Measurements from ENCODE around the gene BLOC1S6. TPM values are rescaled to one million over a fixed set of nuclear protein-coding genes. Genes with fewer than 3 reads are reported as not detected.

Gene BLOC1S6
- total and polyA plus RNA-seq, 9 of the 15 experiments (the other 6 are each of a cell fraction or from before 2014, with no cell fraction given), result 18.2 to 72.4 (median 38.4) TPM

GRCh38 chr15:45583731-45584639 is 3.2 kb upstream of the BLOC1S6 start (continued):
- TF ChIP-seq ZNF518B (CRISPR knock-in tag; IDR thresholded peaks at IDR 0.05), result peak; percentile 52; the same call in 1 of the 2 replicates
- no peak for TF ChIP-seq CHAMP1 (IDR thresholded peaks at IDR 0.05)
- peak; percentile 47; the same call in 1 of the 2 replicates for TF ChIP-seq NFRKB (IDR thresholded peaks at IDR 0.05; ENCODE audit: low read depth)
- no peak for TF ChIP-seq PHF8 (IDR thresholded peaks at IDR 0.05; ENCODE audit: borderline replicate concordance, low read length)
- no peak for TF ChIP-seq ZKSCAN1 (IDR thresholded peaks at IDR 0.05; ENCODE audit: low read depth, low read length)
- no peak for TF ChIP-seq USF2 (CRISPR knock-in tag; IDR thresholded peaks at IDR 0.05)
- no peak for TF ChIP-seq PCBP2 (IDR thresholded peaks at IDR 0.05; ENCODE audit: low read depth, low read length, poor library complexity, severe bottlenecking)
- TF ChIP-seq IRF9 (tag; IDR thresholded peaks at IDR 0.05), result peak; percentile 99
- no peak for TF ChIP-seq ZBTB2 (IDR thresholded peaks at IDR 0.05)
- TF ChIP-seq E2F3 (CRISPR knock-in tag; IDR thresholded peaks at IDR 0.05), result peak; percentile 99
- TF ChIP-seq ZEB2 (IDR thresholded peaks at IDR 0.05), result no peak
- TF ChIP-seq PHTF2 (CRISPR knock-in tag; IDR thresholded peaks at IDR 0.05), result peak; percentile 84; the same call in 1 of the 2 replicates
- no peak for TF ChIP-seq RBFOX2 (IDR thresholded peaks at IDR 0.05; ENCODE audit: low read depth, low read length)
- TF ChIP-seq JUN (IDR thresholded peaks at IDR 0.05; ENCODE audit: borderline replicate concordance, low read depth, low read length), result no peak
- TF ChIP-seq JUN (CRISPR knock-in tag; IDR thresholded peaks at IDR 0.05; ENCODE audit: borderline replicate concordance), result no peak
- no peak for TF ChIP-seq SMAD2 (IDR thresholded peaks at IDR 0.05; ENCODE audit: low read depth, low read length)
- peak; percentile 96 for TF ChIP-seq TCFL5 (CRISPR knock-in tag; conservative IDR thresholded peaks at IDR 0.05)
- peak; percentile 82; the same call in 1 of the 2 replicates for TF ChIP-seq ZNF253 (CRISPR knock-in tag; conservative IDR thresholded peaks at IDR 0.05)

All from K562 (cell line).